Fibroblast of lung (primary cell): Measurements from ENCODE around the gene DSC3.

ENCODE experiments used
- CTCF ChIP-seq, 2 donors: IDR thresholded peaks in 1 of 2; conservative IDR thresholded peaks in 1 of 2; 1 replicate in 1 of 2; 2 replicates in 1 of 2; pipeline ENCODE4 v1.5.1; 2011 to 2012; ENCODE audit warnings: low read length in 2 of 2, control low read depth in 1 of 2, inconsistent platforms in 1 of 2, low read depth in 1 of 2, mild to moderate bottlenecking in 1 of 2
- EZH2 ChIP-seq: IDR thresholded peaks from 2 replicates; pipeline ENCODE4 v1.5.1; 2012; ENCODE audit warnings: low read length, control low read depth, mild to moderate bottlenecking; ENCODE audit errors: missing control alignments

- TF ChIP-seq CTCF (conservative IDR thresholded peaks at IDR 0.05 in 1 of 2, IDR thresholded peaks at IDR 0.05 in 1 of 2; ENCODE audit: low read depth in 1 of 2, low read length in 2 of 2) (no peak), EZH2 (no peak)
These were observed 11.8 kb downstream of the DSC3 start for GRCh38 chr18:31030574-31031278.
